Peyer's patch (tissue), 4 donors: ENCODE results near the gene PACRG. TPM values are rescaled to one million over a fixed set of nuclear protein-coding genes. Genes with fewer than 3 reads are reported as not detected.

Experiments
- DNase-seq, 3 donors: peaks; one replicate each; pipeline ENCODE4 v3.0.0-alpha.2; 2017 to 2019
- H3K27ac ChIP-seq, 4 donors: fragments of 200-600 bp; sonication (generic); one replicate each; pipeline ENCODE4 v1.5.1; 2016 to 2019
- H3K27me3 ChIP-seq, 2 donors: fragments of 200-600 bp; sonication (generic); one replicate each; pipeline ENCODE4 v1.5.1; 2019
- H3K36me3 ChIP-seq, 3 donors: fragments of 200-600 bp; sonication (generic); one replicate each; pipeline ENCODE4 v1.5.1; 2016 to 2019
- H3K4me1 ChIP-seq, 4 donors: fragments of 200-600 bp; sonication (generic); one replicate each; pipeline ENCODE4 v1.5.1; 2016 to 2019
- H3K4me3 ChIP-seq, 4 donors: fragments of 200-600 bp; sonication (generic); 1 replicate in 3 of 4; 2 replicates in 1 of 4; pipeline ENCODE4 v1.5.1; 2016 to 2019; ENCODE audit warnings: mild to moderate bottlenecking in 1 of 4
- H3K9me3 ChIP-seq, 4 donors: fragments of 200-600 bp; sonication (generic); one replicate each; pipeline ENCODE4 v1.5.1; 2016 to 2019; ENCODE audit warnings: mild to moderate bottlenecking in 1 of 4
- CTCF ChIP-seq, 6 experiments: fragments of 450-650 bp in 4 of 6; fragments of 200-600 bp in 2 of 6; sonication (generic) in 1 of 6; IDR thresholded peaks; one replicate each; pipeline ENCODE4 v1.5.1; 2017 to 2019; ENCODE audit warnings: antibody characterized with exemption in 6 of 6, mild to moderate bottlenecking in 3 of 6, moderate library complexity in 1 of 6
- POLR2A ChIP-seq, 2 donors: fragments of 450-650 bp; IDR thresholded peaks; one replicate each; pipeline ENCODE4 v1.5.1; 2017; ENCODE audit warnings: antibody characterized with exemption in 2 of 2, mild to moderate bottlenecking in 2 of 2, moderate library complexity in 2 of 2
- total RNA-seq, 4 donors: library from RNA; depleted of rRNA; stranded (reverse); fragments of >200 nt; gene quantifications; one replicate each; pipeline ENCODE4 v1.1.0, GENCODE V29; 2016

PACRG gene
- total RNA-seq, 4 donors from 2014 or later = 0.76 to 2.5 TPM; not detected in 2

GRCh38 chr6:163323705-163324104 is 595.9 kb downstream of the PACRG start:
- H3K4me1 ChIP-seq = no peaks in the 10 kb centered on the region
- H3K27ac ChIP-seq = no peak overlapping the region
- no peak overlapping the region for H3K4me3 ChIP-seq
- DNase-seq = no peak
- no peaks in the 10 kb centered on the region for H3K36me3 ChIP-seq
- TF ChIP-seq CTCF (IDR thresholded peaks at IDR 0.05) (no peak), POLR2A (IDR thresholded peaks at IDR 0.05) (no peak)
- H3K27me3 ChIP-seq = no peaks in the 10 kb centered on the region
- H3K9me3 ChIP-seq = no peaks in the 10 kb centered on the region

GRCh38 chr6:163324326-163324687 is 596.5 kb downstream of the PACRG start:
- Histone ChIP-seq H3K9me3 (no peaks in the 10 kb centered on the region), H3K27me3 (no peaks in the 10 kb centered on the region), H3K27ac (no peak overlapping the region), H3K4me3 (no peak overlapping the region), H3K36me3 (no peaks in the 10 kb centered on the region), H3K4me1 (no peaks in the 10 kb centered on the region)
- no peak for TF ChIP-seq POLR2A (IDR thresholded peaks at IDR 0.05)
- TF ChIP-seq CTCF (IDR thresholded peaks at IDR 0.05) = no peak
- no peak for DNase-seq

- TF ChIP-seq POLR2A (IDR thresholded peaks at IDR 0.05) (no peak), CTCF (IDR thresholded peaks at IDR 0.05) (no peak)
- Histone ChIP-seq H3K9me3 (no peaks in the 10 kb centered on the region), H3K4me3 (no peak overlapping the region), H3K4me1 (no peaks in the 10 kb centered on the region), H3K27ac (no peak overlapping the region), H3K36me3 (no peaks in the 10 kb centered on the region), H3K27me3 (no peaks in the 10 kb centered on the region)
- no peak for DNase-seq
These were observed 597.1 kb downstream of the PACRG start for GRCh38 chr6:163324688-163325389.

GRCh38 chr6:163325390-163325784 is 597.6 kb downstream of the PACRG start:
- DNase-seq = no peak
- TF ChIP-seq POLR2A (IDR thresholded peaks at IDR 0.05) (no peak), CTCF (IDR thresholded peaks at IDR 0.05) (no peak)
- H3K9me3 ChIP-seq = no peaks in the 10 kb centered on the region
- H3K27me3 ChIP-seq = no peaks in the 10 kb centered on the region
- no peaks in the 10 kb centered on the region for H3K36me3 ChIP-seq
- H3K4me3 ChIP-seq = no peak overlapping the region
- no peak overlapping the region for H3K27ac ChIP-seq
- no peaks in the 10 kb centered on the region for H3K4me1 ChIP-seq

- H3K27ac ChIP-seq = no peak overlapping the region
- no peaks in the 10 kb centered on the region for H3K4me1 ChIP-seq
- no peak for DNase-seq
- TF ChIP-seq POLR2A (IDR thresholded peaks at IDR 0.05) (no peak), CTCF (IDR thresholded peaks at IDR 0.05) (no peak)
- no peaks in the 10 kb centered on the region for H3K27me3 ChIP-seq
- H3K4me3 ChIP-seq = no peak overlapping the region
- no peaks in the 10 kb centered on the region for H3K9me3 ChIP-seq
- no peaks in the 10 kb centered on the region for H3K36me3 ChIP-seq
These were observed 599.5 kb downstream of the PACRG start for GRCh38 chr6:163327165-163327880.
